ENCODE results near the gene DSCAML1.

DSCAML1 gene

GRCh38 chr11:117544130-117544800, 252.8 kb downstream of the DSCAML1 start:
- no peak overlapping the region for H3K4me3 ChIP-seq (ENCODE audit: low read length)
- no peak overlapping the region for H3K27ac ChIP-seq (ENCODE audit: low read length)
- DNase-seq (ENCODE audit: low read depth, low spot score), result no peak
- no peaks in the 10 kb centered on the region for H3K27me3 ChIP-seq (ENCODE audit: control insufficient read depth, insufficient read depth, low read length)
- H3K9me3 ChIP-seq (ENCODE audit: control insufficient read depth, insufficient read depth, low read length), result no peaks in the 10 kb centered on the region
- peaks cover 7% of the 10 kb centered on the region for H3K4me1 ChIP-seq (ENCODE audit: control insufficient read depth, insufficient read depth, low read length)
- H3K36me3 ChIP-seq (ENCODE audit: control insufficient read depth, insufficient read depth, low read length), result no peaks in the 10 kb centered on the region
- no CpG with 5 or more reads among the region's 6 CpGs for WGBS (ENCODE audit: insufficient coverage, insufficient read length)

- Histone ChIP-seq H3K9me3 (ENCODE audit: control insufficient read depth, insufficient read depth, low read length) (no peaks in the 10 kb centered on the region), H3K27me3 (ENCODE audit: control insufficient read depth, insufficient read depth, low read length) (no peaks in the 10 kb centered on the region), H3K4me3 (ENCODE audit: low read length) (no peak overlapping the region), H3K27ac (ENCODE audit: low read length) (no peak overlapping the region), H3K4me1 (ENCODE audit: control insufficient read depth, insufficient read depth, low read length) (peaks cover 2% of the 10 kb centered on the region), H3K36me3 (ENCODE audit: control insufficient read depth, insufficient read depth, low read length) (no peaks in the 10 kb centered on the region)
- no peak for DNase-seq (ENCODE audit: low read depth, low spot score)
- no CpG with 5 or more reads among the region's 2 CpGs for WGBS (ENCODE audit: insufficient coverage, insufficient read length)
Measured at GRCh38 chr11:117541211-117541610, 255.8 kb downstream of the DSCAML1 start.

GRCh38 chr11:117538263-117539135, 258.5 kb downstream of the DSCAML1 start:
- Histone ChIP-seq H3K4me3 (ENCODE audit: low read length) (no peak overlapping the region), H3K9me3 (ENCODE audit: control insufficient read depth, insufficient read depth, low read length) (no peaks in the 10 kb centered on the region), H3K4me1 (ENCODE audit: control insufficient read depth, insufficient read depth, low read length) (peaks cover 2% of the 10 kb centered on the region), H3K27me3 (ENCODE audit: control insufficient read depth, insufficient read depth, low read length) (no peaks in the 10 kb centered on the region), H3K27ac (ENCODE audit: low read length) (no peak overlapping the region), H3K36me3 (ENCODE audit: control insufficient read depth, insufficient read depth, low read length) (no peaks in the 10 kb centered on the region)
- DNase-seq (ENCODE audit: low read depth, low spot score), result no peak
- WGBS (ENCODE audit: insufficient coverage, insufficient read length), result no CpG with 5 or more reads among the region's 13 CpGs

DNA sequence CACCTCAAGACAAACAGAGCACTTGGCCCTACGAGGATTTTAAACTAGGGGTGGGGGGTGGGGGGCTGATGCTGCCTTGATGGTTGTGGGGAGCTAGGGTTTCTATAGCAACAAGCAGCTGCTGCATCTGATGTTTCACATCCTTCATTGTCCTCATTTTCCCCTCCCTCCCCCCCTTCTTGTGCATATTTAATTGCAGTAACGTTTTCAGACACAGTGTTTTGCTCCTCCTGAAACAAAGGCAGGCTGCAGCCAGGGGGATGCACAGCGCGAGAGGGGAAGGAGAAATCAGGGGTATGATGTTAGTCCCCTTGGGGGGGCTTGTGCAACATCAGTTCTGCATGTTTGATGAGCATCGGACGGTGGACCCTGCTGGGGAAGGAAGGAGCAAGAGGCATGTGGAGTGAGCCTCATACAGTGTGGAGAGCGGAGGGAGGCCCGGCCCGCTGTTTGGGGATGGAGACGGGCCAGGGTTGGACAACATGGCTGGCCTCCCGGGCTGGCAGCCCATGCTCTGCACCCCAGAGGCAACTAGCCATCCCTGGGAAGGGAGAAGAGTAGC, 261.1 kb downstream of the DSCAML1 start:
- Histone ChIP-seq H3K9me3 (ENCODE audit: control insufficient read depth, insufficient read depth, low read length) (no peaks in the 10 kb centered on the region), H3K4me3 (ENCODE audit: low read length) (no peak overlapping the region), H3K4me1 (ENCODE audit: control insufficient read depth, insufficient read depth, low read length) (peaks cover 2% of the 10 kb centered on the region), H3K27me3 (ENCODE audit: control insufficient read depth, insufficient read depth, low read length) (no peaks in the 10 kb centered on the region), H3K36me3 (ENCODE audit: control insufficient read depth, insufficient read depth, low read length) (no peaks in the 10 kb centered on the region), H3K27ac (ENCODE audit: low read length) (no peak overlapping the region)
- WGBS (ENCODE audit: insufficient coverage, insufficient read length), result no CpG with 5 or more reads among the region's 11 CpGs
- no peak for DNase-seq (ENCODE audit: low read depth, low spot score)

- H3K36me3 ChIP-seq (ENCODE audit: control insufficient read depth, insufficient read depth, low read length), result no peaks in the 10 kb centered on the region
- no peaks in the 10 kb centered on the region for H3K27me3 ChIP-seq (ENCODE audit: control insufficient read depth, insufficient read depth, low read length)
- no peak overlapping the region for H3K27ac ChIP-seq (ENCODE audit: low read length)
- DNase-seq (ENCODE audit: low read depth, low spot score), result no peak
- WGBS (ENCODE audit: insufficient coverage, insufficient read length), result no CpG with 5 or more reads among the region's 19 CpGs
- H3K4me3 ChIP-seq (ENCODE audit: low read length), result no peak overlapping the region
- no peaks in the 10 kb centered on the region for H3K9me3 ChIP-seq (ENCODE audit: control insufficient read depth, insufficient read depth, low read length)
- peaks cover 2% of the 10 kb centered on the region for H3K4me1 ChIP-seq (ENCODE audit: control insufficient read depth, insufficient read depth, low read length)
Measured at GRCh38 chr11:117535201-117535849, 261.7 kb downstream of the DSCAML1 start.

- H3K4me1 ChIP-seq (ENCODE audit: control insufficient read depth, insufficient read depth, low read length), result peaks cover 5% of the 10 kb centered on the region
- no peaks in the 10 kb centered on the region for H3K9me3 ChIP-seq (ENCODE audit: control insufficient read depth, insufficient read depth, low read length)
- DNase-seq (ENCODE audit: low read depth, low spot score), result no peak
- no peak overlapping the region for H3K27ac ChIP-seq (ENCODE audit: low read length)
- H3K27me3 ChIP-seq (ENCODE audit: control insufficient read depth, insufficient read depth, low read length), result no peaks in the 10 kb centered on the region
- no peak overlapping the region for H3K4me3 ChIP-seq (ENCODE audit: low read length)
- no CpG with 5 or more reads among the region's 3 CpGs for WGBS (ENCODE audit: insufficient coverage, insufficient read length)
- no peaks in the 10 kb centered on the region for H3K36me3 ChIP-seq (ENCODE audit: control insufficient read depth, insufficient read depth, low read length)
Measured at GRCh38 chr11:117532568-117532967, 264.4 kb downstream of the DSCAML1 start.

GRCh38 chr11:117529816-117530215, 267.2 kb downstream of the DSCAML1 start:
- WGBS (ENCODE audit: insufficient coverage, insufficient read length), result no CpG with 5 or more reads among the region's 18 CpGs
- Histone ChIP-seq H3K27ac (ENCODE audit: low read length) (no peak overlapping the region), H3K27me3 (ENCODE audit: control insufficient read depth, insufficient read depth, low read length) (no peaks in the 10 kb centered on the region), H3K4me3 (ENCODE audit: low read length) (no peak overlapping the region), H3K36me3 (ENCODE audit: control insufficient read depth, insufficient read depth, low read length) (no peaks in the 10 kb centered on the region), H3K9me3 (ENCODE audit: control insufficient read depth, insufficient read depth, low read length) (no peaks in the 10 kb centered on the region), H3K4me1 (ENCODE audit: control insufficient read depth, insufficient read depth, low read length) (peaks cover 5% of the 10 kb centered on the region)
- no peak for DNase-seq (ENCODE audit: low read depth, low spot score)

DNA sequence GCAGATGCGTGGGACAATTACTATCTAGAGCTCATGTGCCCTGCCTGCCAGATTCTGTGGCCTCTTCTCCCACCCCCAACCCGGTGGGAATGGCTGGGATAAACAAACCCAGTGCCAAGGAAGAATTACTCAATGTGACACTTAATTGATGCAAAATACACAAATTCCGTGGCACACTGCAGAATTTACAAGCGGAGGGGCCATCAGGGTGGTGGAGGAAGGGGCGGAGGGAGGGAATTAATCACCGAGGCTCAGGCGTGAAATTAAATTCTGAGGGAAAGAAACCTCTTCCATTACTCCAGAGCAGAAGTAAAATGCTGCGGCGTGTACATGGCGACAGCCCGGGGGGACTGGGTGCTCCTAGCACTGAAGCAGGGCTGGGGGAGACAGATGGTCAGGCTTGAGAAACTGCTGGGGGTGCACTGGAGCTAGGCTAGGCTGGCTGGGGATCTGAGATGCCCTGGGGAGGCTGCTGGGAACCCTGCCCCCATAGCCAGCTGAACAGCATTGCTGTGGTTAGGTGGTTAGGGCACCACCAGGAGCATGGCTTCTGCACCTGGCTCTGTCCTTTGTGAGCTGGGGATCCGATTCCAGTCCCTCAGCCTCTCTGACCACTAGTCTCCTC, 268.8 kb downstream of the DSCAML1 start:
- DNase-seq (ENCODE audit: low read depth, low spot score), result no peak
- WGBS (ENCODE audit: insufficient coverage, insufficient read length), result no CpG with 5 or more reads among the region's 12 CpGs
- Histone ChIP-seq H3K36me3 (ENCODE audit: control insufficient read depth, insufficient read depth, low read length) (no peaks in the 10 kb centered on the region), H3K9me3 (ENCODE audit: control insufficient read depth, insufficient read depth, low read length) (no peaks in the 10 kb centered on the region), H3K4me3 (ENCODE audit: low read length) (no peak overlapping the region), H3K27me3 (ENCODE audit: control insufficient read depth, insufficient read depth, low read length) (no peaks in the 10 kb centered on the region), H3K27ac (ENCODE audit: low read length) (no peak overlapping the region), H3K4me1 (ENCODE audit: control insufficient read depth, insufficient read depth, low read length) (peaks cover 5% of the 10 kb centered on the region)

DNA sequence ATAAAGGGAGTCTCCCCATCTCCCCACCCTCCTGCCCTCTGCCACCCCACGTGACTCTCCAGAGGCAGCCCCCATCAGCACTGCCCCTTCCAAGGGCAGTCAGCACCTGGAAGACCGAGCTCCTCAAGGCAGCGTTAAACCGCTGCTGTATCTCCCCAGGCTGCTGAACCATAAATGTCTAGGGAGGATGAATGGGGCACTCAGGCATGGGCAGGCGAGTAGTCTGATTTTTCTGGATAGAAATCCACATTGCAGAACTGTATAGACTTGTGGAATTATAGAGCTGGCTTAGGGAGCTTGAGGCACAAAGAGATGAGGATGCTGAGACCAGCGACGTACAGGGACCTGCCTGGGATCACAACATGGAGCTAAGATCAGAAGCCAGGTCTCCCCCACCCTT, 269.7 kb downstream of the DSCAML1 start:
- no peaks in the 10 kb centered on the region for H3K36me3 ChIP-seq (ENCODE audit: control insufficient read depth, insufficient read depth, low read length)
- no peak overlapping the region for H3K4me3 ChIP-seq (ENCODE audit: low read length)
- H3K27me3 ChIP-seq (ENCODE audit: control insufficient read depth, insufficient read depth, low read length), result no peaks in the 10 kb centered on the region
- H3K4me1 ChIP-seq (ENCODE audit: control insufficient read depth, insufficient read depth, low read length), result peaks cover 5% of the 10 kb centered on the region
- no CpG with 5 or more reads among the region's 7 CpGs for WGBS (ENCODE audit: insufficient coverage, insufficient read length)
- no peak overlapping the region for H3K27ac ChIP-seq (ENCODE audit: low read length)
- DNase-seq (ENCODE audit: low read depth, low spot score), result no peak
- H3K9me3 ChIP-seq (ENCODE audit: control insufficient read depth, insufficient read depth, low read length), result no peaks in the 10 kb centered on the region

Measured in iPS DF 6.9 (cell line).